ENCODE measurements around the gene COBL.

DNA sequence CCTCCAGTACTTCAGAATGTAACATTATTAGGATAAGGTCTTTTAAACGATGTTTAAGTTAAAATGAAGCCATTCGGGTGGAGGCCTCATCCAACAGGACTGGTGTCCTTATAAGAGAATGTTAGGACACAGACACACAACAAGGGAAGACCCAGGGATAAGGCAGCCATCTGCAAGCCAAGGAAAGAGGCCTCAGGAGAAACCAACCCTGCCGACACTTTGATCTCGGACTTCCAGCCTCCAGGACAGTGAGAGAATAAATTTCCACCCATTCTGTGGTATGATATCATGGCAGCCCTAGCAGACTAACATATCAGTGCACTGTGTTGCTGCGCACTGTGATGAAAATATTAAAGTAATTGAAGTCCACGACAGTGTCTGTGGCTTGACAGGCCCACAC lies 250.8 kb downstream of the COBL start:
- TF ChIP-seq, protein P1, sequence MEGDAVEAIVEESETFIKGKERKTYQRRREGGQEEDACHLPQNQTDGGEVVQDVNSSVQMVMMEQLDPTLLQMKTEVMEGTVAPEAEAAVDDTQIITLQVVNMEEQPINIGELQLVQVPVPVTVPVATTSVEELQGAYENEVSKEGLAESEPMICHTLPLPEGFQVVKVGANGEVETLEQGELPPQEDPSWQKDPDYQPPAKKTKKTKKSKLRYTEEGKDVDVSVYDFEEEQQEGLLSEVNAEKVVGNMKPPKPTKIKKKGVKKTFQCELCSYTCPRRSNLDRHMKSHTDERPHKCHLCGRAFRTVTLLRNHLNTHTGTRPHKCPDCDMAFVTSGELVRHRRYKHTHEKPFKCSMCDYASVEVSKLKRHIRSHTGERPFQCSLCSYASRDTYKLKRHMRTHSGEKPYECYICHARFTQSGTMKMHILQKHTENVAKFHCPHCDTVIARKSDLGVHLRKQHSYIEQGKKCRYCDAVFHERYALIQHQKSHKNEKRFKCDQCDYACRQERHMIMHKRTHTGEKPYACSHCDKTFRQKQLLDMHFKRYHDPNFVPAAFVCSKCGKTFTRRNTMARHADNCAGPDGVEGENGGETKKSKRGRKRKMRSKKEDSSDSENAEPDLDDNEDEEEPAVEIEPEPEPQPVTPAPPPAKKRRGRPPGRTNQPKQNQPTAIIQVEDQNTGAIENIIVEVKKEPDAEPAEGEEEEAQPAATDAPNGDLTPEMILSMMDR (conservative IDR thresholded peaks at IDR 0.05; ENCODE audit: low read depth, low read length) = no peak
- TF ChIP-seq RCOR1 (IDR thresholded peaks at IDR 0.05; ENCODE audit: insufficient replicate concordance, low read length) (no peak), POLR2A (IDR thresholded peaks at IDR 0.05; ENCODE audit: low read depth, low read length) (no peak), SMC3 (IDR thresholded peaks at IDR 0.05; ENCODE audit: low read depth, low read length) (no peak), CHD1 (IDR thresholded peaks at IDR 0.05; ENCODE audit: low read depth, low read length) (no peak), FOS (IDR thresholded peaks at IDR 0.05; ENCODE audit: low read depth, low read length) (no peak)
- TF ChIP-seq, protein P2, sequence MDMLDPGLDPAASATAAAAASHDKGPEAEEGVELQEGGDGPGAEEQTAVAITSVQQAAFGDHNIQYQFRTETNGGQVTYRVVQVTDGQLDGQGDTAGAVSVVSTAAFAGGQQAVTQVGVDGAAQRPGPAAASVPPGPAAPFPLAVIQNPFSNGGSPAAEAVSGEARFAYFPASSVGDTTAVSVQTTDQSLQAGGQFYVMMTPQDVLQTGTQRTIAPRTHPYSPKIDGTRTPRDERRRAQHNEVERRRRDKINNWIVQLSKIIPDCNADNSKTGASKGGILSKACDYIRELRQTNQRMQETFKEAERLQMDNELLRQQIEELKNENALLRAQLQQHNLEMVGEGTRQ (IDR thresholded peaks at IDR 0.05; ENCODE audit: low read depth, low read length) = no peak

All from IMR-90 (cell line).